ENCODE results near the gene MXI1.

Gene MXI1

DNA sequence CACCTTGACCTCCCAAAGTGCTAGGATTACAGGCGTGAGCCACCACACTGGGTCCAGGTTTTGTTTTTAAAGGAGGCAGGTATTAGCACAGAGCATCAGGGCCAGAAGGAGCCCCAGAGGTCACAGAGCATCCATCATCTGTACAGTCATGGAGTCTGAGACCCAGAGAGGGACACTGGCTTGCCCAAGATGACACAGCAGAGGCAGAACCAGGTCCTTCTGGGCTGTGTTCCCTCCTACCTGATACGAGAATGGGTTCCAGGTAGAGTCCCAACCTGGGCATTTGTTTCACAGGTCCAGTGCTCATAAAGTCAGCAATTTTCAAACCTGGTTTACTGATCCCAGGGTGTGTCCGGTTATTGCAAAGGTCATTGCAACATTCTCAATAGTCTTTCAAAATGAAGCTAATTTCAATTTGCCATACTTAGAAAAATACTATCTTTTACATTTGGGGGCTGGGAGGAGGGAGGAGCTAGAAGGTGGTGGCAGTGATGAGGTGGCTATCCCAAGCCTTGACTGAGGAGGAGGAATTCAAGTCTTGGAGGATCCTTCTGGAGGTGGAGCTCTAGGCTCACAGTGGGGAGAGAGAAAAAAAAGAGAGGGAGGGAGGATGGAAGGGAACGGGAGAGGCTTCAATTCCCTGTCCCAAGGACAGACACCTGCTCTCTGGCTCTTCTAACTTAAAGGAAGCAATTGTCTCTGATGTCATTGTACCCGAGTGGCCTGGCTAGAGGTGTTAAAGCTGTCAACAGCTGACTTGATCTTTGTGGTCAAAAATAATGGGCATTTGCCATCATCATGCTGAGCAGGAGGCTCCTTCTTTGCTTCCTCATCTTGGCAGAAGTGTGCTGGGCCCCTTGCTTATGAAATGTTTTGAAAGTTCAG lies 8.1 kb downstream of the MXI1 start:
- no peak for DNase-seq (ENCODE audit: low spot score)

DNA sequence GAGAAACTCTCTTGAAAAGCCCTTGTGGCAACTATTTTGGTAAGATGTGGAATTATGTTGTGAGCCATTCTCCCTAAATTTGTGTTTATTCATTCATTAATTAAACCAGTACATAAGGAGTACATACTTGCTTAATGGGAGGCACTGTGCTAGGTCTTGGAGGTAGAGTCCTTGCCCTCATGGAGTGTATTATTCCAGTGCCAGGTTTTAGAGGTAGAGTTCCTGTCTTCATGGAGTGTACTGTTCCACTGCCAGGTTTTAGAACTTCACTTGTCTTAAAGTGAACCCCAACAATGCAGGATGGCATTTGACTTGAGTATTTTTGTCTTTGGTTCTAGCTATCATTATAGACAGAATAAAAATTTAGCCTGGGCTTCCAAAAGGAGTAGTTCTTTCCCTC lies 8.8 kb downstream of the MXI1 start:
- no peak for DNase-seq (ENCODE audit: low spot score)

DNA sequence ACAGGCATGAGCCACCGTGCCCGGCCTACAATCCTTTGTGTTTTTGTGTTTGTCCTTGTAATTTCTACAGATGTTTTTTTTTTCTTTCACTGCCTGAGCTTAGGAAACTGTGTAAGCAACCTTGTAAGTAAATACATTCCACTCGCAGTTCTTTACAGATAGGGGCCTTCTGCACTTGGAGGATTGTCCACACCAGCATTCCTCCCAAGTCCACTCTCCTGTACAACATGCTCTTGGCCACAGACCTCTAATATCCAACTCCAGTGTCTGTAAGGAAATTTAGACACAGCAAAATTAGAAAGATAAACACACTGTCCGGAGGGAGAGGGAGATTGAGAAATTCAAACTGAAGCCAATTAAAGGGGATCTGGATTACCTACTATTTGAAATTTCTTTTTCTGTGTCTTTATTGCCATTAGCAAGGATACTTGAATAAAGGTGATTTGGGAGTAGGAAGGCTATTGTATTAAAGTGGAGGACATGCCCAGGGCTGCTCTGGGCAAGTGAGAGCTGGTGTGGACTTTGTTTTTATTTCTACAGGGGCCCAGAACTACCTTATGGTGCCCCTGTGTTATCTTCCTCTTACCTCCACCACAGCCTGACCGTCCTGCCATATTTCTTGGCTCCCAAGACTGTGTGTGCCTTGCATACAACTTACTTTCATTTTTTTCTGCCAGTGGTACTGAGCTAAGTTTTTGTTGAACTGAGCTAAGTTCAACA lies 9.7 kb downstream of the MXI1 start:
- DNase-seq (ENCODE audit: low spot score) = no peak

DNA sequence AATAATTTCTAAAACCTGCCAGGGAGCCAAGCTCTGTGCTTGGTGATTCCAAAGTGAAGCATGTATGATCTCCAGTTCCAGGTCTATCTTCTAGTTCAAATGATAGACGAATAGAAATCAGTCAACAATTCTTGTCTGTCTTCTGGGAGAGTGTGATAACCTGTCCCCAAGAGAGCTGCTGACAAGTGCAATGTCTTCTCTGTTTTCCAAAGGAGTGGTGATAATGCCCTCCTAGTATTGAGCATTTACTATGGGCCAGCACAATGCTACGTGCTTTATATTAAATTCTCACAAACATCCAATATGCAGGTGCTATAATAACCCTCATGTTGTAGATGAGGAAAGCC lies 10.2 kb downstream of the MXI1 start:
- DNase-seq (ENCODE audit: low spot score) = no peak

DNA sequence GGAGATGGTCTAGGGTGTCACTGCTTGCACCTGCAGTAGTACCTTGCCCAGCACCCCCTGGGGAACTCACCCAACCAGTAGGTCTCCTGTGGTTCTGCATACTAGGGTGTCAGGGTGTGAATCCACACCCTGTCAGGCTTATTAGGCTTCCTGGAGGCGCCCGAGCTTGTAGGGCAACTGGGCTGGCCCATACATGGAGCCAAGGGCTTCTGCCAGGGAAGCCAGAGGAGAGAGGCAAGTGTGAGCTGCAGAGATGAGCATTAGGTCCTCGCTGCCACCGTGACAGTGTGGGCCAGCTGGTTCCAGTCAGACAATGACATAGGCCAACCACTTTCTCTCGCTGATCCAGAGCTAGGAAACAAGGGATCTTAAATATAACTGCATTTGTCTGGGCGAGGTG lies 11.2 kb downstream of the MXI1 start:
- no peak for DNase-seq (ENCODE audit: low spot score)

DNA sequence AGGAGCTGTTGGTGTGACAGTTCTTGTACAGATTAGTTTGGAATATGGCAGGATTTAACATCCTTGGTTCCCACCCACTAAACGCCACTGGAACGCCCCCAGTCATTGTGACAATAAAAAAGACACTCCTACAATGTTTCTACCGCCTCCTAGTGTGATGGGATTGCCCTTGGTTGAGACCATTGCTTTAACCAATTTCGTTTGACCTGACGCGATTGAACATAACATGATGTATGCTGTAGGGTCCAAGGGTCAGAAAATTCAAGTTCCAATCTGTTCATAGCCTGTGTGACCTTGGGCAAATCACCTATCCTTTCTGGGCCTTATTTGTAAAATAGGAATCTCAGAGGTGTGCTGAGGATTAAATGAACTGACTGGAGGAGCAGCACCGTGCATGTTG lies 12.5 kb downstream of the MXI1 start:
- no peak for DNase-seq (ENCODE audit: low spot score)

DNA sequence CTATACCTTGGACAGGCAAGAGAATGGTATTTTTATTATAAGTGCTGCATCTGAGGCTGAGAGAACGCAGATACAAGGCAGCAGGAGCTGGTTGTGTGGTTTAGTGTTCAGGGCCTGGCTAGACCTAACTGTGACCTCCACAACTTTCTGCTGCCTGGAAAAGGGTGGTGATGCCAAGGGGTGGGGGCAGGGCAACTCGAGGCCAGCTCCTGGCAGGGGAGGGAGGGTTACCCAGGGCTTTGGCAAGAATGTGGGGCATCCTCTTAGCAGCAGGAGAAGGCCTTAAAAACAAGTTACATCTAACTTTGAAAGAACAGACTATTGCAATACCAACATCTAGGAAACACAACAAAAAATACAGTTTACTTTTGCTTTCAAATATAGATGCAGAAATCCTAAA lies 13.0 kb downstream of the MXI1 start:
- DNase-seq (ENCODE audit: low spot score) = no peak

DNA sequence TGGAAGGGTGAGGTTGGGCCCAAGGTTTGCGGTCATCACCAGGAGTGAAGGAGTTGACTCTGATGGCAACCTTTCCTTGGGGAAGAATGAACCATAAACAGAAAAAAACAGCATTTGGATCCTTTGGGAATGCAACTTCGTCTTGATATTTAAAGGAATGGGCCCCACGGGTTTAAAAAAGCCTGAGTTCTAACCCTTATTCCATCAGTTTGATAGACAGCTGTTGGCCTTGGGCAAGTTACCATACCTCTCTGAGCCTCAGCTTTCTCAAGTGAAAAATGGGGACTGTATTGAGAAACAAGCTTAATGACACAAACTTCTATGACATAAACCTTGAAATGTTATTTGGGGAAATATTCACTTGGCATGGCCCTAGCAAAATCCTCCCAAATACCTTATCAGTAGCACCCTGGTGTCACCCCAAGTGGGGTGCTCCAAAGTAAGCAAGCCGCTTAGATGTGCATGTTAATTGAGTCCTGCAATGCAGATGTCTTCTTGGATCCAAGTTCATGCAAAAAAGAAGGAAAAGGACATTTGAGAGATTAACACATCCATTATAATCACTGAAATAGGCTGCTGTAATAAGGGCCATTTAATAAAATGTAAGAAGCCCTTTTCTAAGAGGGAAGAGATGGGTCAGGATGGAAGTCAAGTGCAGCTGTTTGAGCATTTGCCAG lies 13.8 kb downstream of the MXI1 start:
- DNase-seq (ENCODE audit: low spot score) = no peak

DNA sequence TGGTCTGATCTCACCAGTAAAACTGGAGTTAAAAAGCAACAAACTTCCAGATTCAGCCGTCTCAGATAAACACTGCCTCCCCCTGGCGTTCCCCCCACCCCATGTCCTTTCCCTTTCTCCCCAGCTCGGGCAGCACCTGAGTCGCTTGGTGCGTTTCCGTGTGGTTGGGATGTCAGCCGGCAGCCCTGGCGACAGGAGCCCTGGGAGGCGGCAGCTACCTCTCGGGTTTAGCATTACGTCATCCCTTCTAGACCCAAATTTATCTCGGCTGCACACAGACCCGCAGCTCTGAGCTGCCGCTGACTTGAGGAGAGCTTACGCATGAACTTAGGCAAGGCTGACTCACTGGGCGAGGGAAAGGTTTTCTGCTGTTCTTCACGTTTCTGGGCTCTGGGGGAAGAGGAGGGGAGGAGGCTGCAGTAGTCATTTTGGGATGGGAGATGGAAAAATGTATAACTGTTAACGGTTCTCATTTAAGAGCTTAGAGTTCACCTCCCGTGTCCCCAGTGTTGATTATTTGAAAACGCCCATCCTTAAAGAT lies 14.4 kb downstream of the MXI1 start:
- DNase-seq (ENCODE audit: low spot score) = peak; percentile 15

DNA sequence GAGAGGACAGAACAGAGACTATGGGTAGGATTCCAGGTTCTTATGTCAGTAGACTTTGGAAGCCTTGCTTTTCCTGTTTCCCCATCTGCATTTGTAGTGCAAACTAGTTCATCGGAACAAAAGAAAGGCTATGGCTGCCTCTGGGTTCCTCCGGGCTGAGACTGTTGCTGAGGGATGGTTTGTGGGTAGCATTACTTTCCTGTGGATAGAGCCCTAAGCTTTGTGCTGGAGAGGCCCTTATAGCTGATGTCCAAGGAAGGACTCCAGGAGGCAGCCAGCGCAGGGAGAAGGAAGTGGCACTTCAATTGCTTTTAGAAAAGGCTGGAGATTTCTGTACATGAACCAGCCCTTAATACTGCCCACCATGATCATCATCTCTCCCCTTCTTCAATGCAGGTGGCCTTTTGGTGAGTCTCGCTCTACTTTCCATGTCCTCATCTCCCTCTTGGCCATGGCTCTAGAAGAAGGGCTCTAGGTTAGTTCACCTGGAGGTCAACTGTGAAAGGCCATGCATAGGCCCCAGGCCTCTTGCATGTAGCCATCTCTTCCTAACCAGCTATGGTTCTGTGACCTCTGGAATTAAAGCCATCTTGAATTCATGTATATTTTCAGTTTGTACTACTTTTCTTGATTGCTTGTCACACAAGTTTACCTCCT lies 15.4 kb downstream of the MXI1 start:
- no peak for DNase-seq (ENCODE audit: low spot score)

DNA sequence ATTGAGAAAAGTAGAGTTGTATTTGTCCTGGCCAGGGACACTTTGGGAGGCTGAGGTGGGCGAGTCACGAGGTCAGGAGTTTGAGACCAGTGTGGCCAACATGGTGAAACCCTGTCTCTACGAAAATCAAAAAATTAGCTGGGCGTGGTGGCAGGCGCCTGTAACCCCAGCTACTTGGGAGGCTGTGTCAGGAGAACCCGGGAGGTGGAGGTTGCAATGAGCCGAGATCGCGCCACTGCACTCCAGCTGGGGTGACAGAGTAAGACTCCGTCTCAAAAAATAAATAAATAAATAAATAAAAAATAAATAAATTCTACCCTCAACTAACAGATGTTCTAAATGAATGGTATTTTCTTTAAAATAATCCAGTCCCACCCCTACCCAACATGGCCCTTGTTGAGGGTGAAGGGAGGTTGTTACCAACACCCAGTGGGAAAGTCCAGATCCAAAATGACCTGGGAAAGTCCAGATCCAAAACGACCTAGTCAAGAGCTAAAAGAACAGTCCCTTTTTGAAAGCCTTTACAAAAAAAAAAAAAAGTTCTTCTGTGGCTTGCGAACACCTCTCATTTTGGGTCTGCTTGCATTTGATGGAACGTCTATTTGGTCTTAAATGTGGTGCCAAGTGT lies 16.0 kb downstream of the MXI1 start:
- DNase-seq (ENCODE audit: low spot score) = no peak

DNA sequence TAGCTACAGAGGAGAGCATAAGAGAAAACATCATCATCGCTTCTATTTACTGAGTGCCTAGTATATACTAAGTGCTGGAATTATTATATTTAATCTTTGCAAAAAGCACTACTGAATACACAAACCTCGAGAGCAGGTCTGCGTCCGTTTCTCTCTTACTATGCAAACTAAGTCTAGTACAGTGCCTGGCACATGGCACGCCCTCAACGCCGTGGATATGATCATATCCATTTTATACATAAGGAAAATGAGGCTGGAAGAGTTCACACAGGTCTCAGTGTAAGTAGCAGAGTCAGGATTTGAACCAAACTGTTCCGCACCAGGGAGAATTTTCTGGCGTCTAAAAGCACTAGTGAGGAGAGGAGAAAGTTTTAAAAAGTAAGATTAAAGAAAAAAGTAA lies 17.6 kb downstream of the MXI1 start:
- DNase-seq (ENCODE audit: low spot score) = no peak

DNA sequence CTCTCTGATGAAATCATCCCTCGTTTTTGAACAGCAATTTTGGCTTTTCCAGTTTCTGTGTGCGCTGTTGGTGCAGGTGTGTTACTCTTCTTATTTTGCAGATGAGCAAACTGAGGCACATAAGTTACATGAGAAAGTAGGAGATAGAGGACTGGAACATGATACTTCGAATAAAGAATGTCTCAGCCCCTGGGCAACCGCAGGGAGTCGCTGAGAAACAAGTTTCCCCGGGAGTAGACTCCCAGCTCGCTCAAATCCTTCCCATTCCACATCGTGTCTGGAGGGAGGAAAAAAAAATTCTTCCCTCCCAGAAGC lies 18.0 kb downstream of the MXI1 start:
- no peak for DNase-seq (ENCODE audit: low spot score)

DNA sequence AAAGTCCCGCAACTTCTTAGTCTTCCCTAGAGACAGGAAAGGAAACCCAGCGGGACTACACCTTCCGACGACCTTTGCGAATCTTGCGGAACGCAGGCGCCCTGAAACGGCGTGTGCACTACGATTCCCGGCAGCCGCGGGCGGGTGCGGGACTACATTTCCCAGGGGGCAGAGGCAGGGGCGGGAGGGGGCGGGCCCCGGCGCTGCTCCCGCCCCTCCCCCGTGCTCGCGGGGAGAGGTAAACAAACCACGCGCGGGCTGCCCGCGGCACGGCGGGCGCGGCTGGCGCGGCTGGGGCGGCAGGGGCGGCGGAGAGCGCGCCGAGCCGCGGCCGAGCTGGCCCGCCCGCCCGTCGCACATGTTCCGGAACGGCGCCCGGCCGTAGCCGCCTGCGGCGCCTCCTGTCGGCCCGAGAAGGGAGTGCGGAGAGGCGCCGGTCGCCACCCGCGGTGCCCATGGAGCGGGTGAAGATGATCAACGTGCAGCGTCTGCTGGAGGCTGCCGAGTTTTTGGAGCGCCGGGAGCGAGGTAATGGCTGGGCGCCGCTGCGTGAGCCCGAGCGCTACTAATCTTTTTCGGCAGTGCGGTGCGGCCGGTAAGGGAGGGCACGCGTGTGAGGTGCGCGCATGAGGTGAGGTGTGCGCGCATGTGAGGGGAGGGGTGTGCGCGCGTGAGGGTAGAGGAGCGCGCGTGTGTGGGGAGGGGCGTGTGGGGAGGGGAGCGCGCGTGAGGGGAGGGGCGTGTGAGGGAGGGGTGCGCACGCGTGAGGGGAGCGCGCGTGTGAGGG lies 18.5 kb downstream of the MXI1 start:
- DNase-seq (ENCODE audit: low spot score) = peak; percentile 96

DNA sequence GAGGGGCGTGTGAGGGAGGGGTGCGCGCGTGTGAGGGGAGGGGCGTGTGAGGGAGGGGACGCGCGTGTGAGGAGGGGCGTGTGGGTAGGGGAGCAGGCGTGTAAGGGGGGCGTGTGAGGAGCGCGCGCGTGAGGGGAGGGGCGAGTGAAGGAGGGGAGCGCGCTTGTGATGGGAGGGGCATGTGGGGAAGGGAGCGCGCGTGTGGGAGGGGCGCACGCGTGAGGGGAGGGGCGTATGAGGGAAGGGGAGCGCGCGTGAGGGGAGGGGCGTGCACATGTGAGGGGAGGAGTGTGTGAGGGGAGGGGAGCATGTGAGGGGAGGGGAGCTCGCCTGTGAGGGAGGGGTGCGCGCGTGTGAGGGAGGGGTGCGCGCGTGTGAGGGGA lies 19.1 kb downstream of the MXI1 start:
- DNase-seq (ENCODE audit: low spot score) = peak; percentile 86

DNA sequence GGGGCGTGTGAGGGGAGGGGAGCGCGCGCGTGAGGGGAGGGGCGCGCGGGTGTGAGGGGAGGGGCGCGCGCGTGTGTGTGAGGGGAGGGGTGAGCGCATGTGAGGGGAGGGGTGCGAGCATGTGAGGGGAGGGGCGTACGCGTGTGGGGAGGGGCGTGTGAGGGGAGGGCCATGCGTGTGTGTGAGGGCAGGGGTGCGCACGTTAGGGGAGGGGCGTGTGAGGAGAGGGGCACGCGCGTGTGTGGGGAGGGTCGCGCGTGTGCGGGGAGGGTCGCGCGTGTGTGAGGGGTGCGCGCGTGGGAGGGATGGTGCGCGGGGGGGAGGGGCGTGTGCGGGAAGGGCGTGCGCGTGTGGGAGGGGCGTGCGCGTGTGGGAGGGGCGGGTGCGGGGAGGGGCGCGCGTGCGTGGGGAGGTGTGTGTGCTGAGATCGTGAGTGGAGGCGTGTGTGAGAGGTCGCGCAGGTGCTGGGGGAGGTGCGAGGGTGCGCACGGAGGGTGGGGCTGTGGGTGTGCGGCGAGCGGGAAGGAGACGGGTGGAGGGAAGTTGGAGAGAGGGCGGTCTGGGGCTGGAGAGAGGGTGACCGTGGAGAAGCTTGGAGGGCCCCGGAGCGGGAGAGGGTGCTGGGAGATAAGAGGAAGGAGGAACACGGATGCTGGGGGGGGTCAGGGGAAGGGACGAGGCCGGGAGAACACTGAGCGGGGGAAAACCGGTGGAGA lies 19.7 kb downstream of the MXI1 start:
- DNase-seq (ENCODE audit: low spot score) = peak; percentile 11

DNA sequence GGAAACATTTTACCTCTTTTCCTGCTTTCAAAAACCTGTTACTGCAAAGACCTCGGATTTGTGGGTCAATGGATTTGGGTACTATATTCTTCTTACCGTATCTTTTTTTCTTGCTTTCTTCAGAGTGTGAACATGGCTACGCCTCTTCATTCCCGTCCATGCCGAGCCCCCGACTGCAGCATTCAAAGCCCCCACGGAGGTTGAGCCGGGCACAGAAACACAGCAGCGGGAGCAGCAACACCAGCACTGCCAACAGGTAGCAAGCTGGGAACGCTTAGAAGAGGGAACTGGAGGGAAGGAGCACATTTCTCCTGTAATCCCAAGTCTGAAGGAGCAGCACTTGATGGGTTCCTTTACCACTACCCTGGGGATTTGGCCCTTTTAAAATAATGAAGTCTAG lies 20.7 kb downstream of the MXI1 start:
- no peak for DNase-seq (ENCODE audit: low spot score)

DNA sequence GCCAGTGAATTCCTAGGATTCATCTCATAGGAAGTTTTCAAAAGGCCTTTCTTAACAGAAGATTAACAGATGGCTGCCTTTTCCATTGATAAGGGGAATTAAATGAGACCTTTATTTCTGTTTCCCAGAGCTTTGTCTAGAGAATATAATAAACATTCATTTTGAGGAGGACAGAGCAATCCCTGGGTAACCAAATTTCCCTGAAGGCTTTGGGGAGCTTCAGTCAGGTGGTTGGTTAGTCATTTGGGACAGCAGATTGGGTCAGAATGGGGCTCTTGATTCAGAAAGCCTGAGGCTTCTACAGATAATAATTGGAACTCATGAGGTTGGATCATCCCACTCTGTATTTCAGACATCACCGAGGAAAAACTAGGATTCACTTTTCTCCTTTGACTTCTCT lies 21.8 kb downstream of the MXI1 start:
- DNase-seq (ENCODE audit: low spot score) = no peak

DNA sequence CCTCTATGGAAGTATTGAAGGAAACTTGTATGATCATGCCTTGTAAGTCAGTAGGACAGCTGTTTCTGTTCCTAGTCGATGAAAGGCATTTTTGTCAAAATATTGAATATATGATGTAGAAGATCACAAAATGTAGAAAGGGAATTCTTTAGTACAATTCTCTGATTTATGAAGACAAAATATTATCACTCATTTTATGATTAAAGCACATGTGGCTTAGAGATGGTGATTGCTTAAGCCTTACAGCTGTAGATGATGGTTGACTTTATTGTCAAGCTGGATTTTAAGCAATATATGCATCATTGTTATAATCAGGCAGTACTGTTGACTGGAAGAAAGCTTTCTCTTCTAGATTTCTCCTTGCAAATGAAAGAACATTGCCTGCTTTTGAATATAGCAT lies 26.4 kb downstream of the MXI1 start:
- DNase-seq (ENCODE audit: low spot score) = no peak

DNA sequence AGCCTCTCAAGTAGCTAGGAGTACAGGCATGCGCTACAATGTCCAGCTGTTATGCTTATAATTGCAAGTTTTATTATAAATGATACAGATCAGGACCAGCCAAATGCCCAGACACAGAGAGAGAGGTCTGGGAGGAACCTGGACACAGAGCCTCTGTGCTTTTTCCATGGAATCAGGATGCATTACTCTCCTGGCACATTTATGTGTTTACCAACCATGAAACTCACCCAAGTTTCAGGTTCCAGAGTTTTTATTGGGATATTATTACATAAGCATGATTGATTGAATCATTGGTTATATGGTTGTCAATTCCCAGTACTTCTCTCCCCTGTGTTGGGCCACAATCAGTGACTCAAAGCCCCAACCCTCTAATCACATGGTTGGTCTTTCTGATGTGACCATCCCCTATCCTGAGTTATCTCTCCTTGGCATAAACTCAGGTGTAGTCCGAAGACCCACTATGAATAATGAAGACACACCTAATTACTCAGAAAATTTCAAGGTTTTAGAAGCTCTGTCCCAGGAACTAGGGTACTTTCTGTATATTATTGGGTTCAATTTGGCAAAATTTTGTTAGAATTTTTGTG lies 30.6 kb downstream of the MXI1 start:
- no peak for DNase-seq (ENCODE audit: low spot score)
